OCI-LY3 (cell line): ENCODE results near the gene PAFAH1B2.

ENCODE experiments used
- H2AFZ ChIP-seq: fragments of 200-600, 300-600 bp; shearing (Covaris generic); 2 replicates; pipeline ENCODE4 v1.6.0; 2014; ENCODE audit warnings: antibody characterized with exemption, low read depth, low read length
- H3K27ac ChIP-seq: fragments of 200-600, 300-600 bp; sonication (generic); 2 replicates; pipeline ENCODE4 v1.5.1; 2014; ENCODE audit warnings: mild to moderate bottlenecking, low read length, moderate library complexity, mixed read lengths
- H3K27me3 ChIP-seq: fragments of 200-600, 300-600 bp; sonication (generic); 2 replicates; pipeline ENCODE4 v1.6.1; 2014; ENCODE audit warnings: low read depth, low read length, mixed read lengths
- H3K36me3 ChIP-seq: fragments of 200-600, 300-600 bp; sonication (generic); replicated peaks from 2 replicates; pipeline ENCODE3; 2014; ENCODE audit warnings: low read depth, low read length, mixed read lengths
- H3K4me1 ChIP-seq: fragments of 300-600, 200-600 bp; sonication (generic); 2 replicates; pipeline ENCODE4 v1.6.1; 2014; ENCODE audit warnings: low read length, mixed read lengths
- H3K4me2 ChIP-seq: fragments of 200-600, 300-600 bp; sonication (generic); 2 replicates; pipeline ENCODE4 v1.6.1; 2014; ENCODE audit warnings: low read length, mixed read lengths
- H3K4me3 ChIP-seq: fragments of 300-600, 200-600 bp; sonication (generic); 2 replicates; pipeline ENCODE4 v1.5.1; 2014; ENCODE audit warnings: antibody characterized with exemption, mild to moderate bottlenecking, low read length, moderate library complexity
- H3K79me2 ChIP-seq: fragments of 300-600, 200-600 bp; shearing (Covaris generic); 2 replicates; pipeline ENCODE4 v1.6.1; 2014; ENCODE audit warnings: mild to moderate bottlenecking, low read length, mixed read lengths
- H3K9ac ChIP-seq: fragments of 300-600, 200-600 bp; shearing (Covaris generic); 2 replicates; pipeline ENCODE4 v1.6.0; 2014; ENCODE audit warnings: mild to moderate bottlenecking, low read length, moderate library complexity
- H3K9me3 ChIP-seq: fragments of 200-600, 300-600 bp; shearing (Covaris generic); 2 replicates; pipeline ENCODE4 v1.6.1; 2014; ENCODE audit warnings: low read length, mixed read lengths; ENCODE audit not compliant: insufficient read depth
- H4K20me1 ChIP-seq: fragments of 200-600, 300-600 bp; sonication (generic); 2 replicates; pipeline ENCODE4 v1.6.1; 2016; ENCODE audit warnings: low read length, mixed read lengths; ENCODE audit not compliant: insufficient read depth
- EZH2phosphoT487 ChIP-seq: fragments of 200-600 bp; shearing (Covaris generic); IDR thresholded peaks from 2 replicates; pipeline ENCODE4 v1.6.1; 2018; ENCODE audit warnings: antibody characterized with exemption, mixed run types, low read depth
- TF ChIP-seq, protein P1 (sequence below): fragments of 200-600, 300-600 bp; sonication (generic); IDR thresholded peaks from 2 replicates; pipeline ENCODE4 v1.5.1; 2014; ENCODE audit warnings: antibody characterized with exemption, low read length, low read depth

Gene PAFAH1B2

GRCh38 chr11:117187799-117188481 is 43.9 kb downstream of the PAFAH1B2 start:
- no peaks in the 10 kb centered on the region for H3K9me3 ChIP-seq
- H3K36me3 ChIP-seq, result peaks cover 19% of the 10 kb centered on the region
- H3K4me1 ChIP-seq, result peaks cover 51% of the 10 kb centered on the region
- TF ChIP-seq EZH2phosphoT487, result no peak
- TF ChIP-seq, protein P1, sequence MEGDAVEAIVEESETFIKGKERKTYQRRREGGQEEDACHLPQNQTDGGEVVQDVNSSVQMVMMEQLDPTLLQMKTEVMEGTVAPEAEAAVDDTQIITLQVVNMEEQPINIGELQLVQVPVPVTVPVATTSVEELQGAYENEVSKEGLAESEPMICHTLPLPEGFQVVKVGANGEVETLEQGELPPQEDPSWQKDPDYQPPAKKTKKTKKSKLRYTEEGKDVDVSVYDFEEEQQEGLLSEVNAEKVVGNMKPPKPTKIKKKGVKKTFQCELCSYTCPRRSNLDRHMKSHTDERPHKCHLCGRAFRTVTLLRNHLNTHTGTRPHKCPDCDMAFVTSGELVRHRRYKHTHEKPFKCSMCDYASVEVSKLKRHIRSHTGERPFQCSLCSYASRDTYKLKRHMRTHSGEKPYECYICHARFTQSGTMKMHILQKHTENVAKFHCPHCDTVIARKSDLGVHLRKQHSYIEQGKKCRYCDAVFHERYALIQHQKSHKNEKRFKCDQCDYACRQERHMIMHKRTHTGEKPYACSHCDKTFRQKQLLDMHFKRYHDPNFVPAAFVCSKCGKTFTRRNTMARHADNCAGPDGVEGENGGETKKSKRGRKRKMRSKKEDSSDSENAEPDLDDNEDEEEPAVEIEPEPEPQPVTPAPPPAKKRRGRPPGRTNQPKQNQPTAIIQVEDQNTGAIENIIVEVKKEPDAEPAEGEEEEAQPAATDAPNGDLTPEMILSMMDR, result no peak
- no peak overlapping the region for H3K9ac ChIP-seq
- H3K4me3 ChIP-seq, result no peak overlapping the region
- H3K4me2 ChIP-seq, result no peak overlapping the region
- no peaks in the 10 kb centered on the region for H3K79me2 ChIP-seq
- H4K20me1 ChIP-seq, result no peaks in the 10 kb centered on the region
- H2AFZ ChIP-seq, result no peak overlapping the region
- H3K27ac ChIP-seq, result no peak overlapping the region
- no peaks in the 10 kb centered on the region for H3K27me3 ChIP-seq

GRCh38 chr11:117188620-117189081 is 44.6 kb downstream of the PAFAH1B2 start:
- Histone ChIP-seq H3K27ac (no peak overlapping the region), H4K20me1 (no peaks in the 10 kb centered on the region), H3K4me2 (no peak overlapping the region), H2AFZ (no peak overlapping the region), H3K36me3 (peaks cover 23% of the 10 kb centered on the region), H3K4me3 (no peak overlapping the region), H3K79me2 (no peaks in the 10 kb centered on the region), H3K9me3 (no peaks in the 10 kb centered on the region), H3K27me3 (no peaks in the 10 kb centered on the region), H3K4me1 (peaks cover 51% of the 10 kb centered on the region), H3K9ac (no peak overlapping the region; the same call in 1 of the 2 replicates)
- TF ChIP-seq, protein P1, result no peak
- no peak for TF ChIP-seq EZH2phosphoT487

DNA sequence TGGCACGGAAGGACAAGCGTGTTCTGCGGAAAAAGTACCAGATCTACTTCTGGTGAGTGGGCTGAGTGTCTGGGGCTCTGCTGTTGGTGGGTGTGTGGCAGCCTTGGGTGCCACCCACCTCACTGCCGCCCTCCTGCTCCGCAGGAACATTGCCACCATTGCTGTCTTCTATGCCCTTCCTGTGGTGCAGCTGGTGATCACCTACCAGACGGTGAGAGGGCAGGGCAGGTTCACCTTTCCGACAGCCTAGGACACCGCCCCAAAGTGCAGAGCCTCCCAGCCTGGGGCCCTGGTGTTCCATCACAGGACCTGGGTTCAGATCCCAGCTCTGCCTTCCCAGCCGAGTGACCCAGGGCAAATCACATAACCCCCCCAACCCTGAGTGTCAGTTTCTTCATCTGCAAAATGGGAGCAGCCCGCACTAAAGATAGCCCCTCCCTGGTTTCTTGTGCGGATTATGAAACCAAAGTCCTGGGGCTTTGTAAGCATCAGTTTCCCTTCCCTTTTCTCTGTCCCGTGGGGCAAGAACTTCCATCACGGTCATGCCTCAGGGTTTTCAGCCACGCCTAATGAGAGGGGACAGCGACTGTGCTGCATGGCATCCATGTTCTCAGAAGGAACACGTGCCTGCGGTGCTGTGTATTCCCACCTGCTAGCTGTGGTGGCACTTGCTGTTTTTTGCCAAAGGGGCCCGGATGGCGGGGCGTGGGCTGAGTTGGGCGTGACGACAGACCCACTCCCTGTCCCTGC is 45.3 kb downstream of the PAFAH1B2 start:
- Histone ChIP-seq H3K79me2 (no peaks in the 10 kb centered on the region), H3K4me2 (peak overlapping the region; percentile 71), H3K27ac (peak overlapping the region; percentile 60), H3K4me3 (peak overlapping the region; percentile 44; the same call in 1 of the 2 replicates), H3K27me3 (no peaks in the 10 kb centered on the region), H3K36me3 (peaks cover 23% of the 10 kb centered on the region), H3K9ac (peak overlapping the region; percentile 45; the same call in 1 of the 2 replicates), H3K4me1 (peaks cover 51% of the 10 kb centered on the region), H2AFZ (no peak overlapping the region), H4K20me1 (no peaks in the 10 kb centered on the region), H3K9me3 (no peaks in the 10 kb centered on the region)
- TF ChIP-seq EZH2phosphoT487, result no peak
- TF ChIP-seq, protein P1, result no peak

DNA sequence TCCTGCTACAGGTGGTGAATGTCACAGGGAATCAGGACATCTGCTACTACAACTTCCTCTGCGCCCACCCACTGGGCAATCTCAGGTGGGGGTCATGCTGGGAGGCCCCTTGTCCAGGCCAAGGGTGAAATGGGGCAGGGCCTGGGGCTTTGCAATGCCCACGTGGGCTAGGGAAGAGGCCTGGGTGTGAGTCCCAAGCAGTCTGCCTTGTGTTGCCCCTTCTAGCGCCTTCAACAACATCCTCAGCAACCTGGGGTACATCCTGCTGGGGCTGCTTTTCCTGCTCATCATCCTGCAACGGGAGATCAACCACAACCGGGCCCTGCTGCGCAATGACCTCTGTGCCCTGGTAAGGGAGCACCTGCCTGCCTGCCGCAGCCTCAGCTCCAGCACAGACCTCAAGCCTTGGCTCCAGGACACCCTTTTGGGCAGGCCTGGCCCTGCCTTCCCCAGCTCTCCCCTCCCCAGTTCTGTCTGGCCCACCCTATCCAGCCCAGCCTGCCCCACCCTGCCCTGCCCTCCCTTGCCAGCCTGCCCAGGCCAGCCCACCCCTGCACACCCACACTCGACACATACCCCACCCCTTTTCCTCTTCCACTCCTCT is 46.0 kb downstream of the PAFAH1B2 start:
- H3K27ac ChIP-seq, result peak overlapping the region; percentile 60
- TF ChIP-seq, protein P1, result no peak
- TF ChIP-seq EZH2phosphoT487, result no peak
- H3K9ac ChIP-seq, result peak overlapping the region; percentile 45; the same call in 1 of the 2 replicates
- H3K27me3 ChIP-seq, result no peaks in the 10 kb centered on the region
- peaks cover 23% of the 10 kb centered on the region for H3K36me3 ChIP-seq
- peak overlapping the region; percentile 44; the same call in 1 of the 2 replicates for H3K4me3 ChIP-seq
- no peak overlapping the region for H2AFZ ChIP-seq
- peaks cover 51% of the 10 kb centered on the region for H3K4me1 ChIP-seq
- no peaks in the 10 kb centered on the region for H4K20me1 ChIP-seq
- H3K9me3 ChIP-seq, result no peaks in the 10 kb centered on the region
- H3K79me2 ChIP-seq, result no peaks in the 10 kb centered on the region
- H3K4me2 ChIP-seq, result peak overlapping the region; percentile 71
